ENCODE measurements around the gene SMARCA5.
"Not testable (repeated sequence)": the region's sequence is repeated elsewhere in the genome, so short reads cannot be mapped to it uniquely, and the experiment has no call there.

Gene SMARCA5

GRCh38 chr4:143524211-143524610, 10.7 kb downstream of the SMARCA5 start:
- in situ Hi-C loops (cut with MboI; ENCODE audit: low pct_unique_long_range_greater_than_20kb, low sequenced_read_pairs), result no loop called here
- no peak for DNase-seq

DNA sequence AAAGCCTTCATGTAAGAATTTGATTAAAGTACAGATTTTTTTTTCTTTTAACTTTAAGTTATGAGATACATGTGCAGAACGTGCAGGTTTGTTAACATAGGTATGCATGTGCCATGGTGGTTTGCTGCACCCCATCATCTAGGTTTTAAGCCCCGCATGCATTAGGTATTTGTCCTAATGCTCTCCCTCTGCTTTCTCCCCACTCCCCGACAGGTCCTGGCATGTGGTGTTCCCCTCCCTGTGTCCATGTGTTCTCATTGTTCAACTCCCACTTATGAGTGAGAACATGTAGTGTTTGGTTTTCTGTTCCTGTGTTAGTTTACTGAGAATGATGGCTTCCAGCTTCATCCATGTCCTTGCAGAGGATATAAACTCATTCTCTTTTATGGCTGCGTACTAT, 14.5 kb downstream of the SMARCA5 start:
- in situ Hi-C loops (cut with MboI; ENCODE audit: low pct_unique_long_range_greater_than_20kb, low sequenced_read_pairs); DNase-seq: not testable (repeated sequence)

DNA sequence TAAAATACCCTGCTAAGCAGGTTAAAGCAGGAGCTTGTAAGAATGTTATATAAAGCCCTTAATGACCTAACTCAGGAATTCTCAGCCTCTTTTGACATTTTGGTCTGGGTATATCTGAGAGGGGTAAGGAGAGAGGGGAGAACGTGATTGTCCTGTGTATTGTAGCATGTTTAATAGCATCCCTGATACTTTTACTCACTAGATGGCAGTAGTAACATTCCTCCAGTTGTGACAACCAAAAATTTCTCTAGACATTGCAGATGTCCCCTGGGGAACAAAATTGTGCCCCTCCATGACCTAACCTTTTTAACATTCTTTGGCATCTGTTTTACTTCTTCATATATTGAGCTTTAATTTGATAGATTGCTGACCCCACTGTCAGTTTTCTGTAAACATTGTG, 17.9 kb downstream of the SMARCA5 start:
- peak; percentile 33 for DNase-seq
- in situ Hi-C loops (cut with MboI; ENCODE audit: low pct_unique_long_range_greater_than_20kb, low sequenced_read_pairs), result no loop called here

GRCh38 chr4:143531788-143532491, 18.4 kb downstream of the SMARCA5 start:
- DNase-seq, result no peak
- in situ Hi-C loops (cut with MboI; ENCODE audit: low pct_unique_long_range_greater_than_20kb, low sequenced_read_pairs), result no loop called here

DNA sequence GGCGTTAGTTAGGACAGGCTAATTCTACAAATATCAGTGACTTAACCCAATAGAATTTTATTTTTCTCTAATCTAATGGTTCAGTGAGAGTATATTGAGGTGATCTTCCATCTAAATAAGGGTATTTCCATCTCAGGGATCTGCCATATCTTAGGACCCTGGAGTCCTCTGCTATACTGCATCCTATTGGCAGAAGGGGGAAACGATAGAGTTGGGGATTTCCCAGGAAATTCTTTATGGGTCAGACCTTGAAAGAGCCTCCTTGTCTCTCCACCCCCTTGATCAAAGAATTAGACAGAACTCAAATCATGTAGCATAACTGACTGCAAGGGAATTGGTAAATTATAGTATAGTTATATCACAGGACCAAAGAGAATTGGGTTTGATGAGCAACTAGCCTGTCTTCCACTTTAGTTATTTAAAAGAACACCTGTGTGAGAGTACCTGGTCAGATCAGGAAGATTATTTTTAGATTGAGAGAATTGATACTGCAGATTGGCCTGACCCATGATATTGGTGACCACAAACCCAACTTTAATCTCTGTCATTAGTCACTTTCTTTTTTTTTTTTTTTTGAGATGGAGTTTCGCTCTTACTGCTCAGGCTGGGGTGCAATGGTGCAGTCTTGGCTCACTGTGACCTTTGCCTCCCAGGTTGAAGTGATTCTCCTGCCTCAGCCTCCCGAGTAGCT, 25.6 kb downstream of the SMARCA5 start:
- no peak for DNase-seq
- in situ Hi-C loops (cut with MboI; ENCODE audit: low pct_unique_long_range_greater_than_20kb, low sequenced_read_pairs), result no loop called here

DNA sequence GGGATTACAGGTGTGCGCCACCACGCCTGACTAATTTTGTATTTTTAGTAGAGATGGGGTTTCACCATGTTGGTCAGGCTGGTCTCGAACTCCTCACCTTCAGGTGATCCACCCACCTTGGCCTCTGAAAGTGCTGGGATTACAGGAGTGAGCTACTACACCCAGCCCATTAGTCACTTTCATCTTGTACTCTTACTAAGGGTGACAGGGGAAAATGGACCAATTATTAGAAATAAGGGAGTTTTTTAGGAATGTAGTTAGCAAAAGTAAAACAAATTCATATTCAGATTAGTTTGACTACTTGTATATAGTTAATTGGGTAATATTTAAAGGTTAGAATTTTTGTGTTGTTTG, 26.1 kb downstream of the SMARCA5 start:
- no peak for DNase-seq
- in situ Hi-C loops (cut with MboI; ENCODE audit: low pct_unique_long_range_greater_than_20kb, low sequenced_read_pairs), result no loop called here

DNA sequence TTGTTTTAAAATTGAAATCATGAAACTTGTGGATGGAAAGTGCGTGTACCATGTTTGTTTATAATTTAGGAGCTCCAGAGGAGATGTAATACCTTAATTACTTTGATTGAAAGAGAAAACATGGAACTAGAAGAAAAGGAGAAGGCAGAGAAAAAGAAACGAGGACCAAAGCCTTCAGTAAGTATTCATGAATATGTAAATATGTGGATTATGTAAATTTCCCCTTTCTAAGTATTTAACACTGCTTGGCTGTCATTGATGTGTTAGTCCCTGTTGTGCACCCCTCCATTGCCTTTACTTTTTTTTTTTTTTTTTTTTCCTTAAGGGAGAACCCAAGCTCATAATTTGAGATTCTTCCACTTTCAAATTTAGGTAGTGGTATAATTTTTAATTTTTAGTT, 36.4 kb downstream of the SMARCA5 start:
- DNase-seq, result no peak
- in situ Hi-C loops (cut with MboI; ENCODE audit: low pct_unique_long_range_greater_than_20kb, low sequenced_read_pairs), result no loop called here

DNA sequence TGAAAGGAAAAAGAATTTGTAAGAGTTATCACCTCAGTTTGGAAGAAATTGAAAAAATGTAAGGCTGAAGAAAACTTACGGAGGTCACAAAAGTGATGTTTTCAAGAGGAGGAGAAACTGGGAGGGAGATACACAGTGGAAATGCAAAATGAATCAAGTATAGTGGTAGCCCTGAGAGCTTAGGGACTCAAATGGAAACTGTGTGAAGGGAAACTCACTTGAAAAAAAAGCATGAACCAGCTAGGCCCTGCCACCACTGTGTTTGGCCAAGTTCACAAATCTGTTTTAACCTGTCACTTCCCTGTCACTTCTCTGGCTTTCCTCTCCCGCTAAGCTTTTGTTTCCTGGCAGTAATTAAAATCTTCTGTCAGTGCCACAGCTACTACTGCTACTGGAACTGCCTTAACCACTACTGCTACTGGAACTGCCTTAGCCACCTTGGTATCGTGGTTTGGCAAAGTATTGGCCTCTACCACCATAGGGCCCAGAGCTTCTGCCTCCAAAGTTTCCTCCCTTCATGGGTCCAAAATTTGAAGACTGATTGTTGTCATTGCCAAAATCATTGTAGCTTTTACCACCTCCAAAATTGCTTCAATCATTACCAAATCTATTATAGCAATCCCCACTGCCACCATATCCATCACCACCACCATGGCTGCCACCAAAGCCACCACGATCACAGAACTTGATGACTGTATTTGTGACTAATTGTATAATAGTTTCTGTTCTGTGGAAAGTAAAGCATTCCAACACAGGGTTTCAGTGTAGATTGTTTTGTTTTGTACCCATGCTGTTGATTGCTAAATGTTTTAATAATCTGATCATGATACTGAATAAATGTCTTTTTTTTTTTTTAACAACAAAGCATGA, 41.5 kb downstream of the SMARCA5 start:
- no peak for DNase-seq
- in situ Hi-C loops (cut with MboI; ENCODE audit: low pct_unique_long_range_greater_than_20kb, low sequenced_read_pairs), result no loop called here

- DNase-seq, result no peak
- in situ Hi-C loops (cut with MboI; ENCODE audit: low pct_unique_long_range_greater_than_20kb, low sequenced_read_pairs), result no loop called here
Measured at GRCh38 chr4:143555676-143556075, 42.2 kb downstream of the SMARCA5 start.

GRCh38 chr4:143558286-143558685, 44.8 kb downstream of the SMARCA5 start:
- DNase-seq, result no peak
- in situ Hi-C loops (cut with MboI; ENCODE audit: low pct_unique_long_range_greater_than_20kb, low sequenced_read_pairs), result no loop called here

GRCh38 chr4:143558823-143559756, 45.6 kb downstream of the SMARCA5 start:
- in situ Hi-C loops (cut with MboI; ENCODE audit: low pct_unique_long_range_greater_than_20kb, low sequenced_read_pairs), result no loop called here
- DNase-seq, result peak; percentile 3

DNA sequence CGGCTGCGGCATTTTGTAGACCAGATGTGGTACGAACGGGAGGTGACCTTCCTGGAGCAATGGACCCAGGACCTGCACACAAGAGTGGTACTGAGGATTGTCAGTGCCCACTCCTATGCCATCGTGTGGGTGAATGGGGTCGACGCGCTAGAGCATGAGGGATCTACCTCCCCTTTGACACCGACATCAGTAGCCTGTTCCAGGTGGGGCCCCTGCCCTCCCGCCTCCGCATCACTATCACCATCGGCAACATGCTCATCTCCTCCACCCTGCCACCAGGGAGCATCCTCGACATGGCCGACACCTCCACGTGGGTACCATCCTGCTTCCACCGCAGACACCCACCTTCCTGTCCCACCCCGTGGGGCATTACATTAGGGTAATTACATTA, 46.2 kb downstream of the SMARCA5 start:
- in situ Hi-C loops (cut with MboI; ENCODE audit: low pct_unique_long_range_greater_than_20kb, low sequenced_read_pairs), result no loop called here
- no peak for DNase-seq

DNA sequence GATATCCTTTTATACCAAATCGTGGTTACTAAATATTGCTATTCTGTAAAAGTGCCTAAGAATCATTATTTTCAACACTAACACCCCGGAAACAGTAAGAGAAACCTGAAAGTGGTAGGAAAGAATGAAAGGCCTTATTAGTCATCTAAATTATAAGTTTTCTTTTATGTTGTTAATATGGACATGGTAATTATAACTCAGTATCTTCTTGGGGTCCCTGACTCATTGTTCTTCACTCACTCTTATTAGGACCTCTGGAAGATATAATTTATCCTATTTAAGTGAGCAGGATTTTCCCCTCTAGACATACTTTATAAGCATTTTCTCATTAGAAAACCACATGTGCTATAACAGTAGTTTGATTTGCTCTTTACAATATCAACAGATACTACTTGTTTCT, 51.0 kb downstream of the SMARCA5 start:
- no peak for DNase-seq
- in situ Hi-C loops (cut with MboI; ENCODE audit: low pct_unique_long_range_greater_than_20kb, low sequenced_read_pairs), result no loop called here

GRCh38 chr4:143575331-143575730, 61.8 kb downstream of the SMARCA5 start:
- DNase-seq, result no peak
- in situ Hi-C loops (cut with MboI; ENCODE audit: low pct_unique_long_range_greater_than_20kb, low sequenced_read_pairs), result no loop called here

GRCh38 chr4:143581331-143581946, 67.9 kb downstream of the SMARCA5 start:
- DNase-seq, result no peak
- in situ Hi-C loops (cut with MboI; ENCODE audit: low pct_unique_long_range_greater_than_20kb, low sequenced_read_pairs), result no loop called here

DNA sequence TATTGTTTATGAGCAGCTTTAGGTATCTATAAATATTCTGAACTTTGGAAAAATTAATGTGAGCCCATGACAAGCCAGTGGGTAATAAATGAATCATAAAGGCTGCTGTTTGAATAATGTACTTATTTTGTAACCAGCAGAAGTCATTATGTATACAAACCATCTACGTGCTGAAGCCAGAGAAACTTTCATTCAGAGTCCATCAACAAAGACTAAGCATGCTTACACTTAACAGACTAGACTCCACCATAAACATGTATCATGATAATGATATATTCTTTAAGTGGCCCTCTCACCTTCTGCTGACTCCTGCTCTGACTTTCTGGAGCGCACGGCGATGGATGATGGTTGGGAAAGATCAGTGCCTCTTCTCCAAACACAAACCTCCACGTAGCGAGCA, 72.0 kb downstream of the SMARCA5 start:
- DNase-seq, result no peak
- in situ Hi-C loops (cut with MboI; ENCODE audit: low pct_unique_long_range_greater_than_20kb, low sequenced_read_pairs), result no loop called here

DNA sequence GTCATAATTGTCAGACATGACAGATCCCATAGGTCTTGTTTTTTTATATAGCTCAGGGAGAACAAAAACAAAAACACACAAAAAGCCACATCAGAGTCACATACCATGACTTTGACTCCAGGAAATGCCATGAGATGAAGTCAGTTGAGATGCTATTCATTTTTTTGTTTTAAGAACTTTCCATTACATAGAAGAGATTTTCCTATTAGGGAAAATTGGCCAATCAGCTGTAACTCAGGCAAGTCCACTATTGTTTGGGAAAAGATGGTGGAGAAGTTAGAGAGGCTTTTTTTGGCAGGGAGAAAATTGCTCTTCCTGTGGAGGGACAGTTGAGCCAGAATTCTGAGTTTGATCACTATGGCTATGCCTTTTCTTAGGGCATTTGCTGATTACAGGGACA, 72.6 kb downstream of the SMARCA5 start:
- in situ Hi-C loops (cut with MboI; ENCODE audit: low pct_unique_long_range_greater_than_20kb, low sequenced_read_pairs), result no loop called here
- no peak for DNase-seq

DNA sequence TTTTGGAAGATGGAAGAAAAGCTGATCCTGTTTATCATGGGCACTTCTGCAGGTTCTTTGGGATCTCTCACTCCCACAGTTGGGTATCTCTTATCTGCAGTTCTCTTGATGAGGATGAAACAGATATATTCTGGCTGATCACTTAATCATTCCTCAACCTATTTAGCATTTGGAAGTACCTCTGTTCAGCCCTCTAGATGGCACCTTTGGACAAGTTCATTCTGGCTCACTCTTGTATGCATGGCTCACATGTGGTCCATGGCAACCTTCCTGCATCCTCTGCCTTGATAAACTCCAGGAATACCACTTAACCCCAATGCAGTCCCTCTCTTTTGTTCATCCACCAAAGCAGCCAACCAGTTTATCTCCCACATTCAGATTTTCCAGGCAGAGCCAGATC, 74.2 kb downstream of the SMARCA5 start:
- in situ Hi-C loops (cut with MboI; ENCODE audit: low pct_unique_long_range_greater_than_20kb, low sequenced_read_pairs), result no loop called here

GRCh38 chr4:143597276-143597675, 83.8 kb downstream of the SMARCA5 start:
- DNase-seq, result no peak
- in situ Hi-C loops (cut with MboI; ENCODE audit: low pct_unique_long_range_greater_than_20kb, low sequenced_read_pairs), result no loop called here

More for the DNA sequence above, 74.2 kb downstream of the SMARCA5 start:
- peak; percentile 5 for DNase-seq

Data from KBM-7 (cell line).